Activated T-helper 1 cell treated with Interleukin-2 at 50 U/mL for 16 hours (primary cell): ENCODE results near the gene AS3MT.
"Not testable (repeated sequence)": the region's sequence is repeated elsewhere in the genome, so short reads cannot be mapped to it uniquely, and the experiment has no call there.

Experiments used
- DNase-seq: peaks from one replicate; pipeline ENCODE4 v3.0.0-alpha.2; 2020; ENCODE audit warnings: low read depth

AS3MT gene

GRCh38 chr10:102919992-102920739, 50.9 kb downstream of the AS3MT start:
- no peak for DNase-seq

- DNase-seq: no peak
Measured at GRCh38 chr10:102923601-102924000, 54.3 kb downstream of the AS3MT start.

GRCh38 chr10:102926842-102927241, 57.6 kb downstream of the AS3MT start:
- no peak for DNase-seq

GRCh38 chr10:102927311-102928010, 58.2 kb downstream of the AS3MT start:
- DNase-seq: no peak

GRCh38 chr10:102928442-102928841, 59.2 kb downstream of the AS3MT start:
- DNase-seq: not testable (repeated sequence)

- no peak for DNase-seq
Measured at GRCh38 chr10:102930720-102931119, 61.5 kb downstream of the AS3MT start.

- no peak for DNase-seq
Measured at GRCh38 chr10:102931643-102932042, 62.4 kb downstream of the AS3MT start.

- no peak for DNase-seq
Measured at GRCh38 chr10:102935505-102935904, 66.2 kb downstream of the AS3MT start.

GRCh38 chr10:102935939-102936605, 66.8 kb downstream of the AS3MT start:
- DNase-seq: no peak

GRCh38 chr10:102941401-102941800, 72.1 kb downstream of the AS3MT start:
- no peak for DNase-seq

GRCh38 chr10:102945449-102945848, 76.2 kb downstream of the AS3MT start:
- DNase-seq: no peak

- no peak for DNase-seq
Measured at GRCh38 chr10:102945962-102946361, 76.7 kb downstream of the AS3MT start.

- no peak for DNase-seq
Measured at GRCh38 chr10:102946992-102947391, 77.7 kb downstream of the AS3MT start.

GRCh38 chr10:102948176-102948575, 78.9 kb downstream of the AS3MT start:
- no peak for DNase-seq

- DNase-seq: no peak
Measured at GRCh38 chr10:102948786-102949185, 79.5 kb downstream of the AS3MT start.

- DNase-seq: no peak
Measured at GRCh38 chr10:102949916-102950315, 80.6 kb downstream of the AS3MT start.

- DNase-seq: no peak
Measured at GRCh38 chr10:102951316-102951715, 82.0 kb downstream of the AS3MT start.
